Upper lobe of left lung (tissue), 6 donors: Measurements from ENCODE around the gene ZBTB11. TPM values are rescaled to one million over a fixed set of nuclear protein-coding genes. Genes with fewer than 3 reads are reported as not detected.
"Not testable (repeated sequence)": the region's sequence is repeated elsewhere in the genome, so short reads cannot be mapped to it uniquely, and the experiment has no call there.

ENCODE experiments used
- ATAC-seq, 2 donors: fragments of 200-7000 bp; cut with Tn5 transposase; one replicate each; pipeline ENCODE4 v1.9.1; 2022; ENCODE audit warnings: mild to moderate bottlenecking in 2 of 2, moderate library complexity in 2 of 2; ENCODE audit not compliant: low FRiP score in 2 of 2
- DNase-seq, 2 donors: peaks; one replicate each; pipeline ENCODE4 v3.0.0-alpha.2; 2019 to 2020
- H3K27ac ChIP-seq, 4 donors: fragments of 200-600 bp; sonication (generic); one replicate each; pipeline ENCODE4 v1.5.1; 2016 to 2019
- H3K27me3 ChIP-seq, 4 donors: fragments of 200-600 bp; sonication (generic); one replicate each; pipeline ENCODE4 v1.5.1; 2017 to 2019
- H3K36me3 ChIP-seq, 4 donors: fragments of 200-600 bp; sonication (generic); one replicate each; pipeline ENCODE4 v1.5.1; 2016 to 2019
- H3K4me1 ChIP-seq, 4 donors: fragments of 200-600 bp; sonication (generic); one replicate each; pipeline ENCODE4 v1.5.1; 2018 to 2019
- H3K4me3 ChIP-seq, 4 donors: fragments of 200-600 bp; sonication (generic); one replicate each; pipeline ENCODE4 v1.5.1; 2017 to 2019; ENCODE audit warnings: mild to moderate bottlenecking in 2 of 4, moderate library complexity in 1 of 4
- H3K9me3 ChIP-seq, 4 donors: fragments of 200-600 bp; sonication (generic); one replicate each; pipeline ENCODE4 v1.5.1; 2018 to 2019
- EP300 ChIP-seq, 4 donors: sonication (generic); formaldehyde crosslinking; IDR thresholded peaks; one replicate each; pipeline ENCODE4 v1.5.1; 2017; ENCODE audit warnings: antibody characterized with exemption in 4 of 4, control low read depth in 2 of 4
- POLR2A ChIP-seq, 4 donors: fragments of 450-650 bp; IDR thresholded peaks; one replicate each; pipeline ENCODE4 v1.5.1; 2016 to 2017; ENCODE audit warnings: antibody characterized with exemption in 4 of 4, mild to moderate bottlenecking in 2 of 4
- POLR2AphosphoS5 ChIP-seq, 2 donors: sonication (generic); formaldehyde crosslinking; IDR thresholded peaks; one replicate each; pipeline ENCODE4 v1.5.1; 2017; ENCODE audit warnings: antibody characterized with exemption in 2 of 2
- WGBS, 2 donors: methylation state at CpG; one replicate each; pipeline ENCODE4 v1.1.5; 2017 to 2018; 5-methylcytosine and 5-hydroxymethylcytosine counted together
- total RNA-seq, 6 donors: library from RNA; depleted of rRNA in 4 of 6; stranded (reverse); fragments of >200 nt in 4 of 6; gene quantifications; one replicate each; pipeline versions ENCODE4 v1.1.0 to v1.2.1, GENCODE V29; 2016 to 2021
- TF ChIP-seq, protein P1 (sequence below), 6 experiments: fragments of 450-650 bp in 4 of 6; fragments of 200-600 bp in 2 of 6; sonication (generic) in 2 of 6; IDR thresholded peaks; one replicate each; pipeline ENCODE4 v1.5.1; 2016 to 2019; ENCODE audit warnings: antibody characterized with exemption in 6 of 6
- donor health status: DM: no; HTN: no; CAD: no; lungs with moderate emphysema.
- donor health status: DM: no; HTN: yes; CAD: no; lungs with severe emphysema.

ZBTB11 gene
- total RNA-seq, 6 donors from 2014 or later = 16.3 to 41.4 (median 19.8) TPM

DNA sequence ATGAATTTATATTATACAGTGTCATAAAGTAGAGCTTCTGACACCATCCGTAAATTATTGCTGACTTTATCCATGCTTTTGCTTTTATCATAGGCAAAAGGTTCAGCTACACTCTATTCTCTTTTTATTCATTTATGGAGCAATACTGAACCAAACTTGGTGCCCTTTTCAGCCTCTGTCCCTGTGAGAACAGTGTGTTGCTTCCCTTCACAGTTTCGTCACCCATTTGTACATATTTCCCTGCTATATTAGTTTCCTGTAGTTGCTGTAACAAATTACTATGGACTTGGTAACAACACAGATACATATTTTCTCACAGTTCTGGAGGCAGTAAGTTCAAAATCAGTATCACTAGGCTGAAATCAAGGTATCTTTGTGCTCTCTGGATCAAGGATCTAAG lies 12.4 kb upstream of the ZBTB11 start:
- peaks cover 19 to 41% (median 30%) of the 10 kb centered on the region in 4 donors for H3K4me1 ChIP-seq
- 77 to 79% methylated on average over 2 of the region's 2 CpGs for WGBS, 2 donors
- peak overlapping the region in 3 of 4 donors; percentile 18 to 62 (median 38) for H3K27ac ChIP-seq
- H3K27me3 ChIP-seq = no peaks in the 10 kb centered on the region
- TF ChIP-seq POLR2A (IDR thresholded peaks at IDR 0.05) = no peak
- TF ChIP-seq POLR2AphosphoS5 (IDR thresholded peaks at IDR 0.05) = no peak
- TF ChIP-seq, protein P1, sequence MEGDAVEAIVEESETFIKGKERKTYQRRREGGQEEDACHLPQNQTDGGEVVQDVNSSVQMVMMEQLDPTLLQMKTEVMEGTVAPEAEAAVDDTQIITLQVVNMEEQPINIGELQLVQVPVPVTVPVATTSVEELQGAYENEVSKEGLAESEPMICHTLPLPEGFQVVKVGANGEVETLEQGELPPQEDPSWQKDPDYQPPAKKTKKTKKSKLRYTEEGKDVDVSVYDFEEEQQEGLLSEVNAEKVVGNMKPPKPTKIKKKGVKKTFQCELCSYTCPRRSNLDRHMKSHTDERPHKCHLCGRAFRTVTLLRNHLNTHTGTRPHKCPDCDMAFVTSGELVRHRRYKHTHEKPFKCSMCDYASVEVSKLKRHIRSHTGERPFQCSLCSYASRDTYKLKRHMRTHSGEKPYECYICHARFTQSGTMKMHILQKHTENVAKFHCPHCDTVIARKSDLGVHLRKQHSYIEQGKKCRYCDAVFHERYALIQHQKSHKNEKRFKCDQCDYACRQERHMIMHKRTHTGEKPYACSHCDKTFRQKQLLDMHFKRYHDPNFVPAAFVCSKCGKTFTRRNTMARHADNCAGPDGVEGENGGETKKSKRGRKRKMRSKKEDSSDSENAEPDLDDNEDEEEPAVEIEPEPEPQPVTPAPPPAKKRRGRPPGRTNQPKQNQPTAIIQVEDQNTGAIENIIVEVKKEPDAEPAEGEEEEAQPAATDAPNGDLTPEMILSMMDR (IDR thresholded peaks at IDR 0.05) = no peak
- TF ChIP-seq EP300 (IDR thresholded peaks at IDR 0.05) = no peak
- no peak overlapping the region for H3K4me3 ChIP-seq
- DNase-seq = no peak
- no peaks in the 10 kb centered on the region for H3K9me3 ChIP-seq
- H3K36me3 ChIP-seq = peaks cover 0 to 13% (median under 1%) of the 10 kb centered on the region in 4 donors
- ATAC-seq = no peak

DNA sequence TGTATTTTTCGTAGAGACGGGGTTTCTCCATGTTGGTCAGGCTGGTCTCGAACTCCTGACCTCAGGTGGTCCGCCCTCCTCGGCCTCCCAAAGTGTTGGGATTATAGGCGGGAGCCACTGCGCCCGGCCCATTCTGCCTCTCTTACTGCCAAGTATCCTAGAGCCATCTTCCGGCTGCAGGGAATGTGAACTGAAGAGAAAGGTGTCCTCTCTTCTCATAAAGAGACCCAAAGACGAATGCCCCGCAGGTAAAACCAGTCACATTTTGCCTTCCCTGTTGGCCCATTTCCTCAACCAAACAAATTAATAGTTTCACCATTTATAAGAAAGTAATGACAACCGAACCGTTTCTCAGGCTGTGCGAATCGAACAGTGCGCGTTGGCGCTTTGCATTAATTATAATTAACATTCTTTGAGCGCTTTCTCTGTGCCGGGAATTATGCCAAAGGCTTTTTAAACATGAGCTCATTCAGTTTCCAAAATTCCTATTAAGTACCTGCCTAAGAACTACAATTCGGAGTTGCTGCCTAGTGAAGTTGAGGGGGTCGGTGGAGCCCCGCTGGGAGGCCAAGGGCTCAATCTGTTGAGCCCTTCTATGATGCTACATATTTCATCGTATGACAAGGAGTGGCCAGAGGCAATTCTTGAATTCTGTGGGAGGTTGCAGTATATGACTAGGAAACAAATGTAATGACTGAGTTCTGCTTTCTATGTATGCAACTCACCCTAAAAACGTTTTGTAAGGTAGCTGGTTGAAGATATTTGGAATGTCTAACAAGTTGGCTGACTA lies 10.4 kb upstream of the ZBTB11 start:
- WGBS, 2 donors = 45 to 58% methylated on average over 24 to 25 of the region's 25 CpGs
- no peaks in the 10 kb centered on the region for H3K9me3 ChIP-seq
- TF ChIP-seq POLR2AphosphoS5 (IDR thresholded peaks at IDR 0.05) (no peak), EP300 (IDR thresholded peaks at IDR 0.05) (no peak)
- H3K27ac ChIP-seq = peak overlapping the region; percentile 87 to 92 (median 90)
- peak overlapping the region; percentile 38 to 63 (median 53) for H3K4me3 ChIP-seq
- peaks cover 36 to 60% (median 44%) of the 10 kb centered on the region in 4 donors for H3K4me1 ChIP-seq
- H3K36me3 ChIP-seq = peaks cover 3 to 32% (median 8%) of the 10 kb centered on the region in 4 donors
- DNase-seq (peak in 1 of 2 donors; percentile 16), ATAC-seq (no peak)
- no peaks in the 10 kb centered on the region for H3K27me3 ChIP-seq

DNA sequence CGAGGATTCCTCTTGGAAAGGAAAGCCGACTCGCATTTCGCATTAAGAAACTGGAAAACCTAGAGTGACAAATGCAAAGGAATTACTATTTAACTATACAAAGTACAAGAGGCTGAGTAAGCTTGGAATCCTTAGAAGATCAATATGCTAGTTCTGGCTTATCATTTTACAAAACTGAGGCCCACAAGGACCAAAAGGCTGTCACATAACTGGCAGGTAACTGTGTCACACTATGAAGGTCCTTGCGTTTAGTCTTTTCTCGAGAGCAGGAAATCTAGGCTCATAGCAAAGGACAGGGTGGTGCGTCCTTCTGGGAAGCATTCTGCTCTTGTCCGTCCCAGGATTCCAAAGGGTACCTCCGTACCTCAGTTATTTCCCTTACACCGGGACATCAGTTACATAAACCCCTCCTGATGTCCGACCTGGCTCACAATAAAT lies 9.0 kb upstream of the ZBTB11 start:
- ATAC-seq (peak; percentile 13 to 34), DNase-seq (no peak)
- peaks cover 36 to 72% (median 42%) of the 10 kb centered on the region in 4 donors for H3K4me1 ChIP-seq
- H3K4me3 ChIP-seq = peak overlapping the region; percentile 50 to 63 (median 55)
- H3K27ac ChIP-seq = peak overlapping the region; percentile 87 to 92 (median 90)
- TF ChIP-seq, protein P1 (IDR thresholded peaks at IDR 0.05) = no peak
- TF ChIP-seq EP300 (IDR thresholded peaks at IDR 0.05) (no peak), POLR2A (IDR thresholded peaks at IDR 0.05) (no peak), POLR2AphosphoS5 (IDR thresholded peaks at IDR 0.05) (no peak)
- H3K9me3 ChIP-seq = no peaks in the 10 kb centered on the region
- no peaks in the 10 kb centered on the region for H3K27me3 ChIP-seq
- peaks cover 6 to 47% (median 22%) of the 10 kb centered on the region in 4 donors for H3K36me3 ChIP-seq
- 4 to 5% methylated on average over 11 of the region's 11 CpGs for WGBS, 2 donors

GRCh38 chr3:101685050-101685400 lies 8.1 kb upstream of the ZBTB11 start:
- no peaks in the 10 kb centered on the region for H3K27me3 ChIP-seq
- peaks cover 10 to 55% (median 29%) of the 10 kb centered on the region in 4 donors for H3K36me3 ChIP-seq
- DNase-seq (no peak), ATAC-seq (no peak)
- H3K4me1 ChIP-seq = peaks cover 36 to 69% (median 38%) of the 10 kb centered on the region in 4 donors
- H3K27ac ChIP-seq = peak overlapping the region; percentile 87 to 92 (median 90)
- TF ChIP-seq POLR2A (IDR thresholded peaks at IDR 0.05) (no peak), EP300 (IDR thresholded peaks at IDR 0.05) (no peak), POLR2AphosphoS5 (IDR thresholded peaks at IDR 0.05) (no peak)
- TF ChIP-seq, protein P1 (IDR thresholded peaks at IDR 0.05) = no peak
- peak overlapping the region; percentile 50 to 63 (median 55) for H3K4me3 ChIP-seq
- H3K9me3 ChIP-seq = no peaks in the 10 kb centered on the region

GRCh38 chr3:101680466-101680865 lies 3.5 kb upstream of the ZBTB11 start:
- 90 to 93% methylated on average over 4 of the region's 4 CpGs for WGBS, 2 donors
- Histone ChIP-seq H3K36me3 (peaks cover 10 to 61% (median 31%) of the 10 kb centered on the region in 4 donors), H3K4me3 (no peak overlapping the region), H3K4me1 (peaks cover 37 to 59% (median 41%) of the 10 kb centered on the region in 4 donors), H3K9me3 (no peaks in the 10 kb centered on the region), H3K27ac (no peak overlapping the region), H3K27me3 (no peaks in the 10 kb centered on the region)
- no peak for ATAC-seq
- TF ChIP-seq, protein P1 (IDR thresholded peaks at IDR 0.05) = no peak
- no peak for TF ChIP-seq EP300 (IDR thresholded peaks at IDR 0.05)
- TF ChIP-seq POLR2A (IDR thresholded peaks at IDR 0.05) = no peak
- TF ChIP-seq POLR2AphosphoS5 (IDR thresholded peaks at IDR 0.05) = no peak
- no peak for DNase-seq

GRCh38 chr3:101678837-101679236 lies 1.9 kb upstream of the ZBTB11 start:
- 63 to 73% methylated on average over 2 of the region's 2 CpGs for WGBS, 2 donors
- peaks cover 36 to 59% (median 37%) of the 10 kb centered on the region in 4 donors for H3K4me1 ChIP-seq
- peaks cover 8 to 45% (median 29%) of the 10 kb centered on the region in 4 donors for H3K36me3 ChIP-seq

More at GRCh38 chr3:101678837-101679236, 1.9 kb upstream of the ZBTB11 start:
- not testable (repeated sequence) for H3K27ac ChIP-seq, H3K9me3 ChIP-seq, H3K4me3 ChIP-seq, H3K27me3 ChIP-seq, DNase-seq, ATAC-seq
